Psoas muscle (tissue), 8 donors: Measurements from ENCODE around the gene DDI1. TPM values are rescaled to one million over a fixed set of nuclear protein-coding genes. Genes with fewer than 3 reads are reported as not detected.

Experiments
- ATAC-seq, 4 donors: fragments of 200-7000 bp; cut with Tn5 transposase; one replicate each; pipeline ENCODE4 v1.9.1; 2020; ENCODE audit warnings: moderate library complexity in 3 of 4, mild to moderate bottlenecking in 2 of 4
- DNase-seq, 2 donors: peaks; one replicate each; pipeline ENCODE4 v3.0.0-alpha.2; 2020
- H3K27ac ChIP-seq: fragments of 200-600 bp; one replicate; pipeline ENCODE4 v1.8.0; 2022
- H3K27me3 ChIP-seq, 3 donors: fragments of 200-600 bp in 1 of 3; one replicate each; pipeline versions ENCODE4 v1.6.1 to v1.8.0; 2013 to 2022; ENCODE audit warnings: low read length in 2 of 3, mild to moderate bottlenecking in 2 of 3, moderate library complexity in 1 of 3; ENCODE audit not compliant: insufficient read depth in 3 of 3
- H3K36me3 ChIP-seq, 2 donors: fragments of 200-600 bp in 1 of 2; one replicate each; pipeline versions ENCODE4 v1.6.1 to v1.8.0; 2013 to 2022; ENCODE audit warnings: low read depth in 1 of 2, mild to moderate bottlenecking in 1 of 2, moderate library complexity in 1 of 2; ENCODE audit not compliant: insufficient read depth in 1 of 2
- H3K4me1 ChIP-seq: fragments of 200-600 bp; one replicate; pipeline ENCODE4 v1.8.0; 2022
- H3K4me3 ChIP-seq: fragments of 200-600 bp; one replicate; pipeline ENCODE4 v1.8.0; 2022; ENCODE audit warnings: mild to moderate bottlenecking
- H3K9me3 ChIP-seq: fragments of 200-600 bp; one replicate; pipeline ENCODE4 v1.8.0; 2022
- WGBS, 3 donors: extraction: QIAGEN DNeasy Blood & Tissue Kit; methylation state at CpG; one replicate each; pipeline versions ENCODE4 v1.1.6 to v1.1.7; 2013; 5-methylcytosine and 5-hydroxymethylcytosine counted together
- intact Hi-C, 2 donors: fragments of 100-400 bp; cut with DNase I; formaldehyde crosslinking; loops; one replicate each; pipeline versions ENCODE4 v1.11.0 to v1.14.2; 2022
- polyA plus RNA-seq, 3 donors: library from polyadenylated mRNA; stranded (reverse); fragments of 200-250 nt; gene quantifications; one replicate each; pipeline ENCODE4 v1.2.3, GENCODE V29; 2013
- total RNA-seq, 4 donors: library from RNA; stranded (reverse); fragmentation: NEBNext Ultra II Directional in 2 of 4; extraction: Animal tissue kit (Norgen Biotek cat#: 25700) in 2 of 4; gene quantifications; one replicate each; pipeline versions ENCODE4 v1.2.1 to v1.2.4, GENCODE V29; 2021 to 2023
- TF ChIP-seq, protein P1 (sequence below): fragments of 200-600 bp; IDR thresholded peaks from one replicate; pipeline ENCODE4 v1.8.0; 2022; ENCODE audit warnings: antibody characterized with exemption
- donor health status: healthy with polysubstance abuse.
- donor health status: DM: no; HTN: no; CAD: no; lungs with moderate emphysema.
- donor health status: Bipolar disorder and iron deficiency.
- donor health status: healthy.
- donor health status: DM: yes; HTN: yes; CAD: no.
- donor health status: DM: no; HTN: no; CAD: no.
- donor health status: DM: no; HTN: no; CAD: no.
- donor health status: DM: yes; HTN: yes; CAD: no.

DDI1 gene
- total and polyA plus RNA-seq, 7 donors: not detected

DNA sequence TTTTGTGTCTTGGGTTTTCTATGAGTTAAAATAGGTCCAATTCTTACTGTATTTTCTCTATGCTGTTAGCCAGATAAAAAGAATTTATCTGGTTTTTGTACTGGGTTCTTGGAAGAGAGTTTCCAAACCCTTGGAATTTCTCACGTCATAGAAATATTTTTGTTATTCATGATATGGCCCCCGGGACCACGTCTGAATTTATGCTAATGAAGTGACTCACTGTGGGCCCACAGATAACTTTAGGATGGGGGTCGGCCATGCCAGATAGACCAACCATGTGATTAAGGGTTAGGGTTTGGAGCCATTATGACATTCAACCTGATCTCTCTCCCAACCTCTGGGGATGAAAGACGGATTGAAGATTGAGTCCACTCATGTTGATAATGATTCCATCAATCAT is 35.6 kb upstream of the DDI1 start:
- Histone ChIP-seq H3K36me3 (no peaks in the 10 kb centered on the region), H3K27ac (no peak overlapping the region), H3K27me3 (no peaks in the 10 kb centered on the region), H3K4me3 (no peak overlapping the region), H3K9me3 (no peaks in the 10 kb centered on the region), H3K4me1 (no peaks in the 10 kb centered on the region)
- 49 to 64% (median 60%) methylated on average over 5 of the region's 5 CpGs for WGBS, 3 donors
- DNase-seq (no peak), ATAC-seq (no peak)
- TF ChIP-seq, protein P1, sequence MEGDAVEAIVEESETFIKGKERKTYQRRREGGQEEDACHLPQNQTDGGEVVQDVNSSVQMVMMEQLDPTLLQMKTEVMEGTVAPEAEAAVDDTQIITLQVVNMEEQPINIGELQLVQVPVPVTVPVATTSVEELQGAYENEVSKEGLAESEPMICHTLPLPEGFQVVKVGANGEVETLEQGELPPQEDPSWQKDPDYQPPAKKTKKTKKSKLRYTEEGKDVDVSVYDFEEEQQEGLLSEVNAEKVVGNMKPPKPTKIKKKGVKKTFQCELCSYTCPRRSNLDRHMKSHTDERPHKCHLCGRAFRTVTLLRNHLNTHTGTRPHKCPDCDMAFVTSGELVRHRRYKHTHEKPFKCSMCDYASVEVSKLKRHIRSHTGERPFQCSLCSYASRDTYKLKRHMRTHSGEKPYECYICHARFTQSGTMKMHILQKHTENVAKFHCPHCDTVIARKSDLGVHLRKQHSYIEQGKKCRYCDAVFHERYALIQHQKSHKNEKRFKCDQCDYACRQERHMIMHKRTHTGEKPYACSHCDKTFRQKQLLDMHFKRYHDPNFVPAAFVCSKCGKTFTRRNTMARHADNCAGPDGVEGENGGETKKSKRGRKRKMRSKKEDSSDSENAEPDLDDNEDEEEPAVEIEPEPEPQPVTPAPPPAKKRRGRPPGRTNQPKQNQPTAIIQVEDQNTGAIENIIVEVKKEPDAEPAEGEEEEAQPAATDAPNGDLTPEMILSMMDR: no peak
- intact Hi-C loops: no loop called here

DNA sequence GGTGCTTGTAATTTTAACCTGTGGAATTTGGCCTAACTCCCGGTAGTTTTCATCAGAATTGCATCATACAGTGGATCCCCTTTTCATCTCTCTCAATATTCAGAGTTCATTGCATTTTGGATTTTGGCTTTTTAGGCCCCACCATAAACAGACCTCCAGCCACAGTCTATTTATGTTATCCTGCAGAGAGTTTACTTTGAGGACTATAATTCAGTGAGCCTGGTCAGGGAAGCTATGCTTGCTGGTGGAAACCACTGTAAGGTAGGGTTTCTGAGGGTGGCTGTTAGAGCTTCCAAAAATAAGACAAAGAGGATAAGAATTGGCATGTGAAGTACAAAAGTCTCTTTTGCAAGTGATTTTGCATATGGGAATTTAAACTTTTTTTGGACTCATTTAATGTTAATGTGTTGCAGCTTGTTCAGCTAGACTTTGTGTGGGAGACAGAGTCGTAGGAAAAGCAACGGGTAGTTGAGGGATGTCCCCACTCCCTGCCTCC is 34.8 kb upstream of the DDI1 start:
- Histone ChIP-seq H3K36me3 (no peaks in the 10 kb centered on the region), H3K4me3 (no peak overlapping the region), H3K9me3 (no peaks in the 10 kb centered on the region), H3K4me1 (no peaks in the 10 kb centered on the region), H3K27ac (no peak overlapping the region), H3K27me3 (no peaks in the 10 kb centered on the region)
- intact Hi-C loops: no loop called here
- ATAC-seq (no peak), DNase-seq (no peak)
- 77 to 85% (median 81%) methylated on average over 3 of the region's 3 CpGs for WGBS, 3 donors
- TF ChIP-seq, protein P1: no peak

DNA sequence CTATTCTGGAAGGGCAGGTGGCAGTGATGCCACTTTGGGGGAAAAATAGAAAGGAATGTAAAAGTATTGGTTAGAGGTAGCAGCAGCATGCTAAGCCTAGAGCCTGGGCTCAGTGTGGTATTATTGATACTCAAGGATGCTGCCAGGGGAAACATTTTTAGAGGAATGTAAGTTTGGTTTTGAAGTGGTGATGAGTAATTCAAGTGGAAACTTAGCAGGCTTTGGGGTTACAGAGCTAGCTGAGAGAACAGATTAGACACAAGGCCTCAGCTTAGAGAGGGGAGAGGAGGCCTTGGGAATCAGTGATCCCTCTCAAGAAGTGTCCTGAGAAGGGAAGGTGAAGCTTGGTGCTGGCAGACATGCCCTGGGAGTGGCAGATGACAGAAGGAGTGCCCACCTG is 32.9 kb upstream of the DDI1 start:
- no peak overlapping the region for H3K27ac ChIP-seq
- H3K4me3 ChIP-seq: no peak overlapping the region
- no peaks in the 10 kb centered on the region for H3K36me3 ChIP-seq
- no peak for DNase-seq
- intact Hi-C loops: no loop called here
- H3K9me3 ChIP-seq: no peaks in the 10 kb centered on the region
- no peak for ATAC-seq
- TF ChIP-seq, protein P1: no peak
- H3K4me1 ChIP-seq: no peaks in the 10 kb centered on the region
- H3K27me3 ChIP-seq: no peaks in the 10 kb centered on the region

DNA sequence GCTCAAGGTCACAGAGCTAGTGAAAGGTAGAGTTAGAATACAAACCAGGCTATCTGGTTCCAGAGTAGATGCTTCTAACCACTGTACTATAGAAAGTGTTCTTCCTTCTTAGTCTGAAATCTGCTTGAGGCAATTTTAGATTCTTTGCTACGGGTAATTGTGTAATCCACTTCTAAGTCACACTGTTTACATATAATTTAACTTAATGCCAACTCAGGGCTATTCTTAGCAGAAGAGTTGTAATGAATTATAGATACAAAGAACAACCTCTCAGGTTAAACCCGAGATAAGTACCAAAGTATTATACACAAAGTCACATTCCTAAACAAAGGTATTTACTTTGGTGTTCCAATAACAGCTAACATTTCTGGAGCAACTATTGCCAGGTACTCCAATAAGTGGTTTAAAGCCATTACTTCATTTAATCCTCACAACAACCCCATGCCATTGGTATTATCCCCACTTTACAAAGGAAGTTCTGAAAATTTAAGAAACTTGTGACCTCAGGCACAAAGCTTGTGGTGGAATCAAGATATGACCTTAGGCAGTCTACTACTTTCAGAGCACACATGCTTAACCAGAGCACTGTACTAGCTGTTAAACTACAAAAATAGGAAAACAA is 31.1 kb upstream of the DDI1 start:
- TF ChIP-seq, protein P1: no peak
- intact Hi-C loops: no loop called here
- Histone ChIP-seq H3K9me3 (no peaks in the 10 kb centered on the region), H3K4me1 (no peaks in the 10 kb centered on the region), H3K4me3 (no peak overlapping the region), H3K27ac (no peak overlapping the region), H3K36me3 (no peaks in the 10 kb centered on the region), H3K27me3 (no peaks in the 10 kb centered on the region)
- WGBS, 3 donors: 57 to 65% (median 59%) methylated on average over 2 of the region's 2 CpGs
- no peak for DNase-seq
- ATAC-seq: no peak

DNA sequence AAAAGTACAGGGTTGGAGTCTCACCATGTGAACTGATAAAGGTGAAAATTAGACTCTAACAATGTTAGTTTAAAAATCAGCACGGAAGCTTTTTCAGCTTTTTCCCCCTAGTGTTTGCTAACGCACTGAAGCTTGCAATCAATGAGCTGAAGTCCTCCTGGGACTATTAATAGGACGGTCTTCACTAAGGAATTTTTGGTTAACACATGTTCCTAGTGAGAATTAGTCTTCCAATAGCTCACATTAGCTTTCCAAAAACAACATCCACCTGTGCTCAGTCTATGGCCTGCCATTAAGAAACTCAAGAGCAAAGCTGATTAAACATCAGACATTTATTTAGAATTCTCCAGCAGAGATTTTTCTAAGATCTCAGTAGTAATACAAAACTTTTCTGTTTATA is 26.7 kb upstream of the DDI1 start:
- intact Hi-C loops: no loop called here
- Histone ChIP-seq H3K9me3 (no peaks in the 10 kb centered on the region), H3K36me3 (no peaks in the 10 kb centered on the region), H3K4me3 (no peak overlapping the region), H3K4me1 (no peaks in the 10 kb centered on the region), H3K27me3 (no peaks in the 10 kb centered on the region), H3K27ac (no peak overlapping the region)
- no peak for DNase-seq
- no peak for ATAC-seq
- WGBS, 3 donors: 47 to 59% (median 57%) methylated on average over 3 of the region's 3 CpGs
- TF ChIP-seq, protein P1: no peak
